ENCODE results near the gene USP36.

GRCh38 chr17:78826836-78827509 is 13.6 kb downstream of the USP36 start:
- no peak for TF ChIP-seq THAP12 (CRISPR knock-in tag; IDR thresholded peaks at IDR 0.05)
- no peak for TF ChIP-seq ZBTB17 (CRISPR knock-in tag; IDR thresholded peaks at IDR 0.05)
- TF ChIP-seq POU5F1 (IDR thresholded peaks at IDR 0.05; ENCODE audit: borderline replicate concordance, low read depth, low read length, partially characterized antibody), result no peak

Data from K562 (cell line).